Loucy (cell line): Measurements from ENCODE around the gene HMGN4.
A peak's percentile ranks its signal among the peaks of the same experiment; 100 is the strongest.

Experiments
- H2AFZ ChIP-seq: fragments of 200-600 bp; sonication (generic); 2 replicates; pipeline ENCODE4 v1.6.0; 2016; ENCODE audit warnings: antibody characterized with exemption, mild to moderate bottlenecking, low read length, moderate library complexity
- H3F3A ChIP-seq: fragments of 200-600 bp; 2 replicates; pipeline ENCODE4 v1.6.0; 2016; ENCODE audit warnings: antibody characterized with exemption, low read depth, mild to moderate bottlenecking
- H3K27me3 ChIP-seq: fragments of 200-600 bp; sonication (generic); 2 replicates; pipeline ENCODE4 v1.6.1; 2014; ENCODE audit warnings: low read length, mild to moderate bottlenecking; ENCODE audit not compliant: insufficient read depth, poor library complexity, severe bottlenecking
- H3K36me3 ChIP-seq: fragments of 200-600 bp; sonication (generic); 2 replicates; pipeline ENCODE4 v1.6.1; 2016; ENCODE audit warnings: low read length; ENCODE audit not compliant: insufficient read depth
- H3K4me1 ChIP-seq: fragments of 200-600 bp; sonication (generic); 2 replicates; pipeline ENCODE4 v1.5.1; 2014; ENCODE audit warnings: low read length, mild to moderate bottlenecking; ENCODE audit not compliant: insufficient read depth, poor library complexity, severe bottlenecking
- H3K4me2 ChIP-seq: fragments of 200-600 bp; sonication (generic); 2 replicates; pipeline ENCODE4 v1.6.0; 2014; ENCODE audit warnings: antibody characterized with exemption, low read length, low read depth, mild to moderate bottlenecking; ENCODE audit not compliant: poor library complexity, severe bottlenecking
- H3K4me3 ChIP-seq: fragments of 200-600 bp; sonication (generic); 2 replicates; pipeline ENCODE4 v1.5.1; 2014; ENCODE audit warnings: low read length, mild to moderate bottlenecking, mixed read lengths; ENCODE audit not compliant: poor library complexity, severe bottlenecking
- H3K79me2 ChIP-seq: fragments of 200-600 bp; sonication (generic); 2 replicates; pipeline ENCODE4 v1.6.1; 2014; ENCODE audit warnings: low read length; ENCODE audit not compliant: insufficient read depth
- H3K9ac ChIP-seq: fragments of 200-600 bp; sonication (generic); 2 replicates; pipeline ENCODE4 v1.6.0; 2014; ENCODE audit warnings: mild to moderate bottlenecking, low read depth, low read length, moderate library complexity; ENCODE audit not compliant: poor library complexity, severe bottlenecking
- H3K9me2 ChIP-seq: fragments of 200-600 bp; sonication (generic); replicated peaks from 2 replicates; pipeline ENCODE4 v1.6.1; 2016; ENCODE audit warnings: low read depth, low read length, mixed read lengths
- H3K9me3 ChIP-seq: fragments of 200-600 bp; sonication (generic); 2 replicates; pipeline ENCODE4 v1.6.1; 2014; ENCODE audit warnings: mild to moderate bottlenecking, antibody characterized with exemption, low read length, low read depth; ENCODE audit not compliant: insufficient read depth
- H4K20me1 ChIP-seq: fragments of 200-600 bp; sonication (generic); 2 replicates; pipeline ENCODE4 v1.6.0; 2014; ENCODE audit warnings: antibody characterized with exemption, low read length, mild to moderate bottlenecking; ENCODE audit not compliant: insufficient read depth, poor library complexity, severe bottlenecking
- CTCF ChIP-seq: fragments of 200-600 bp; sonication (generic); conservative IDR thresholded peaks from 2 replicates; pipeline ENCODE4 v1.5.1; 2014; ENCODE audit warnings: mild to moderate bottlenecking, antibody characterized with exemption, low read length
- EZH2phosphoT487 ChIP-seq: fragments of 200-600 bp; IDR thresholded peaks from 2 replicates; pipeline ENCODE4 v1.6.1; 2018; ENCODE audit warnings: antibody characterized with exemption, mild to moderate bottlenecking, moderate library complexity, borderline replicate concordance

HMGN4 gene

GRCh38 chr6:26514984-26515383, 23.2 kb upstream of the HMGN4 start:
- Histone ChIP-seq H3K79me2 (no peaks in the 10 kb centered on the region), H3K4me3 (no peak overlapping the region), H2AFZ (peak overlapping the region; percentile 56; the same call in 1 of the 2 replicates), H3K36me3 (no peaks in the 10 kb centered on the region), H3F3A (no peaks in the 10 kb centered on the region), H4K20me1 (no peaks in the 10 kb centered on the region), H3K4me1 (peaks cover 1% of the 10 kb centered on the region), H3K4me2 (no peak overlapping the region), H3K9me3 (no peaks in the 10 kb centered on the region), H3K9me2 (no peaks in the 10 kb centered on the region), H3K9ac (no peak overlapping the region), H3K27me3 (no peaks in the 10 kb centered on the region)
- TF ChIP-seq CTCF = no peak
- no peak for TF ChIP-seq EZH2phosphoT487

- no peaks in the 10 kb centered on the region for H3K79me2 ChIP-seq
- H3K4me3 ChIP-seq = no peak overlapping the region
- H3K27me3 ChIP-seq = no peaks in the 10 kb centered on the region
- peaks cover 7% of the 10 kb centered on the region for H3K4me1 ChIP-seq
- no peaks in the 10 kb centered on the region for H3K9me3 ChIP-seq
- no peak overlapping the region for H2AFZ ChIP-seq
- no peaks in the 10 kb centered on the region for H3K36me3 ChIP-seq
- no peaks in the 10 kb centered on the region for H3K9me2 ChIP-seq
- peaks cover 2% of the 10 kb centered on the region; the same call in 1 of the 2 replicates for H3F3A ChIP-seq
- TF ChIP-seq CTCF = no peak
- TF ChIP-seq EZH2phosphoT487 = no peak
- no peak overlapping the region for H3K9ac ChIP-seq
- H3K4me2 ChIP-seq = no peak overlapping the region
- no peaks in the 10 kb centered on the region for H4K20me1 ChIP-seq
Measured at GRCh38 chr6:26516481-26517427, 21.4 kb upstream of the HMGN4 start.

- Histone ChIP-seq H3K36me3 (no peaks in the 10 kb centered on the region), H3K9me2 (no peaks in the 10 kb centered on the region), H3K9me3 (no peaks in the 10 kb centered on the region), H3K79me2 (no peaks in the 10 kb centered on the region), H3K27me3 (no peaks in the 10 kb centered on the region), H3K4me1 (peaks cover 9% of the 10 kb centered on the region), H3K9ac (no peak overlapping the region), H3K4me2 (no peak overlapping the region), H3K4me3 (no peak overlapping the region), H4K20me1 (no peaks in the 10 kb centered on the region), H3F3A (peaks cover 2% of the 10 kb centered on the region; the same call in 1 of the 2 replicates), H2AFZ (no peak overlapping the region)
- TF ChIP-seq EZH2phosphoT487 = no peak
- TF ChIP-seq CTCF = no peak
Measured at GRCh38 chr6:26519359-26519758, 18.8 kb upstream of the HMGN4 start.
